Left cardiac atrium (tissue), 4 donors: ENCODE data around the gene AKR1C3. TPM values are rescaled to one million over a fixed set of nuclear protein-coding genes. Genes with fewer than 3 reads are reported as not detected.
"Not testable (repeated sequence)": the region's sequence is repeated elsewhere in the genome, so short reads cannot be mapped to it uniquely, and the experiment has no call there.

Experiments
- ATAC-seq, 2 donors: fragments of 200-7000 bp; cut with Tn5 transposase; one replicate each; pipeline ENCODE4 v1.9.1; 2020; ENCODE audit warnings: mild to moderate bottlenecking in 2 of 2, moderate library complexity in 2 of 2
- DNase-seq: peaks from one replicate; pipeline ENCODE4 v3.0.0-alpha.2; 2020
- intact Hi-C, 2 donors: fragments of 100-400 bp; cut with DNase I; formaldehyde crosslinking; loops; one replicate each; pipeline versions ENCODE4 v1.14.1 to v1.15.1; 2022 to 2023
- long read RNA-seq: library from polyadenylated mRNA; unstranded; transcript quantifications from one replicate; pipeline ENCODE4 v2.0.0, GENCODE V29; 2021
- total RNA-seq, 2 donors: library from RNA; stranded (reverse); fragmentation: NEBNext Ultra II Directional; extraction: Animal tissue kit (Norgen Biotek cat#: 25700); gene quantifications; one replicate each; pipeline ENCODE4 v1.2.1, GENCODE V29; 2021
- donor health status: DM: no; HTN: yes; CAD: no.
- donor health status: DM: no; HTN: yes; CAD: no; lungs with severe emphysema.
- donor health status: DM: yes; HTN: yes; CAD: no.
- donor health status: Dilated cardiomyopathy.

The AKR1C3 gene
- total RNA-seq, result 10 to 100 TPM; 60.2 to 91.3 TPM
- long read RNA-seq, transcript AKR1C3-201 (9 exons, 1,807 nt), result major isoform, 28 of 28 reads
- long read RNA-seq, partial matches to known transcripts, result 0 of 28 reads
- long read RNA-seq, other reads (novel, unspliced or antisense), result 0 of 28 reads

DNA sequence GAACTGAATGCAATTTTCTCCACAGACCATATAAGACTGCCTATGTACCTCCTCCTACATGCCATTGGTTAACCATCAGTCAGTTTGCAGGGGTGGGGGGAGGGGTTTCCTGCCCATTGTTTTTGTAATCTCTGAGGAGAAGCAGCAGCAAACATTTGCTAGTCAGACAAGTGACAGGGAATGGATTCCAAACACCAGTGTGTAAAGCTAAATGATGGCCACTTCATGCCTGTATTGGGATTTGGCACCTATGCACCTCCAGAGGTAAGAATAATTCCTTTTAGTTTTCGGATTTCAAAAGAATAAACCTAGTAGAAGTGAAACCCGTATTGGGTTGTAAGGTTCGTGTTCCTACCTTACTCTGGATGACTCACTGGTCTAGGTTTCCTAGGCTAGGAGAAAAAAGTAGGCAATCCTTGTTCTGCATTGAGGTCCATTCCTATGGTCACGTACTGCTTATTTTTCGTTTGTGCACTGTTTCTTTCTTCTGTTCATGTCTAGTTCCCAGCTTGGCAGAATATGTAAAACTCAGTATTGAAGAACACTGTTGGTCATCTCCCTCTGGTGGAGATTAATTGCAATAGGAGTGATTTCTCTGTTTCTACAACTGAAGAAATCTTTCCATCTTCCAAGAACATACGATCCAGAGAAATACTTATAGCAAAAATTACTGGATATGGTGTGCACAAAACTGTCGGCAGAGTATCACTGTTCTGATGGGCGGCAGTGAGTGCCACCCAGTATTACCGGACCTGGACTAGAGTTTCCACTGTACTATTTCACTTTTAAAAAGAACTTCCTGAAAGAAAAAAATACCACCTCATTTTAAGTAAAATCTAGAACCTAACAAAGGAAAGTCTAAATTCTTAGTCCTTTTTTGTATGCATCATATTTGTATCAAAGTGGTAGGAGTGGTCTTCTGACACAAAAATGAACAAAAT lies at the start of gene AKR1C3:
Gene AKR1C3, plus strand, starts transcription at position 150 of the 941 bp plus-strand sequence. Its CDS starts 31 bp downstream, at position 181.
- no peak for DNase-seq
- intact Hi-C loops, result loop anchor here (2.0 to 10.0 kb wide), 5 partner anchors 70 to 247 kb away; no protein-coding TSS in a partner anchor
- ATAC-seq, result peak; percentile 93

- intact Hi-C loops, result no loop called here
- DNase-seq (no peak), ATAC-seq (no peak)
Measured at GRCh38 chr10:5045095-5045494, 49.1 kb upstream of the AKR1C3 start.

DNA sequence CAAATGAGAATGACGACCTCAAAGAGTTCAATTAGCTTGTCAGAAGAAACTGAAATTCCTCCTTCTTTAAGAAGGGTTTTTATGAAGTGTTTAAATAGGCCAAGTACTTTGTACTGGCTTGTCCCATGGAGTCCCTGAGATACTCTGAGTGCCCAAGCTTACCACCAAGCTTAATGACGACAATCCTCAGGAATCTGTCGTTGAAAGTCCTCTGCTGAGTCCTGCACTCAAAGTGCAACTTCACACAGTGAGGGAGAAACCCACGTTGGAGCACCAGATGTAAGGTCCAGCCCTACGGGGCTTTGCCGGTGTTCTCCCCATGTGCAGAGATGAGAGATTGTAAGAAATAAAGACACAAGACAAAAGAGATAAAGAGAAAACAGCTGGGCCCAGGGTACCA lies 47.8 kb upstream of the AKR1C3 start:
- no peak for ATAC-seq
- DNase-seq, result no peak
- intact Hi-C loops, result no loop called here

DNA sequence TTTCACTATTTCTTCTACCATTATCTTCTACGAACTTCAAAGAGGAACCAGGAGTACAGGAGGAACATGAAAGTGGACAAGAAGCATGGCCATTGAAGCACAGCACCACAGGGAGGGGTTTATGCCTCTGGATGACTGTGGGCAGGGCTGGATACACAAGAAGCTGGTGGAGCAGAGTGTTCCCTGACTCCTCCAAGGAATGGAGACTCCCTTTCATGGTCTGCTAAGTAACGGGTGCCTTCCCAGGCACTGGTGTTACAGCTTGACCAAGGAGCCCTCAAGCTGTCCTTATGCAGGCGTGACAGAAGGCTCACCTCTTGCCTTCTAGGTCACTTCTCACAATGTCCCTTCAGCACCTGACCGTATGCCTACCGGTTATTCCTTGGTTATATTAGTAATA lies 47.2 kb upstream of the AKR1C3 start:
- DNase-seq, ATAC-seq, intact Hi-C loops: not testable (repeated sequence)

DNA sequence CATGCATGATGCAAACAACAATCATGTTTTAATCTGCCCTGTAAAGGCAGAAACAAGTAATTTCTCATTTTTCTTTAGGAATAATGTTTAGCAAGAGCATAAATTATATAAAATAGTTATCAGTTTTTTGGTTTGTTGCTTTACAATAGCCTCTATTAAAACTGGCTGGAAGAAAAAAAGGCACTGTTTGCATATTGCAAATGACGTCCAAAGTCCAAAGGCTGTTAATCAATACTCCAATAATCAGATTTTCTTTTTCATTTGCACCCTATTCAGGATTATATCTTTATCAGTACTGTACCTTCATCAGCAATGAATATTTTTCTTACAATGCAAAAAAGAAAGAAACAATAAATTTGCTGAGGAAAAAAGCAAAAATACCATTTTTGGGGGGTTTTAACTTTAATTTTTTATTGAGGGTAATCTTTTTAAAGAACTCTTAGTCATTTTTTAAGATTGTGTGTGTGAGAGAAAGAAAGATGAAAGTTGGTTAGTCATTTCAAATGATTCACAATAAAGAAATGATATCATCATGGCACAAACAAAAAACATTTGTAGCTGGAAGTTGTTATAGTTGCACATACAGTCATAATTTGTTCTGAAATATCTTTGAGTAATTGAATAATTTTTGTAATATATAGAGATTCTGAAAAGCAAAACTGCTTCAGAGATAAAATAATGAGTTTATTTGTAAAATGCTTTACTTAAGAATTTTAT lies 46.1 kb upstream of the AKR1C3 start:
- no peak for DNase-seq
- intact Hi-C loops, result no loop called here
- no peak for ATAC-seq

DNA sequence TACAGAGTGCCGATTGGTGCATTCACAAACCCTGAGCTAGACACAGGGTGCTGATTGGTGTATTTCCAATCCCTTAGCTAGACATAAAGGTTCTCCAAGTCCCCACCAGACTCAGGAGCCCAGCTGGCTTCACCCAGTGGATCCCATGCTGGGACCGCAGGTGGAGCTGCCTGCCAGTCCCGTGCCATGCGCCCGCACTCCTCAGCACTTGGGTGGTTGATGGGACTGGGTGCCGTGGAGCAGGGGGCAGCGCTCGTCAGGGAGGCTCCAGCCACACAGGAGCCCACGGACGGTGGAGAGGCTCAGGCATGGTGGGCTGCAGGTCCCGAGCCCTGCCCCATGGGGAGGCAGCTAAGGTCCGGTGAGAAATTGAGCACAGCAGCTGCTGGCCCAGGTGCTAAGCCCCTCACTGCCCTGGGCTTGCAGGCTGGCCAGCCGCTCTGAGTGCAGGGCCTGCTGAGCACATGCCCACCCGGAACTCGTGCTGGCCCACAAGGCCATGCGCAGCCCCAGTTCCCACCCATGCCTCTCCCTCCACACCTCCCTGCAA lies 41.2 kb upstream of the AKR1C3 start:
- intact Hi-C loops, ATAC-seq, DNase-seq: not testable (repeated sequence)

- DNase-seq, intact Hi-C loops, ATAC-seq: not testable (repeated sequence)
Measured at GRCh38 chr10:5054831-5055230, 39.4 kb upstream of the AKR1C3 start.

GRCh38 chr10:5059267-5059666 lies 34.9 kb upstream of the AKR1C3 start:
- intact Hi-C loops, DNase-seq, ATAC-seq: not testable (repeated sequence)

GRCh38 chr10:5060791-5061190 lies 33.4 kb upstream of the AKR1C3 start:
- DNase-seq, ATAC-seq, intact Hi-C loops: not testable (repeated sequence)

- ATAC-seq (no peak), DNase-seq (no peak)
- intact Hi-C loops, result no loop called here
Measured at GRCh38 chr10:5064656-5065055, 29.6 kb upstream of the AKR1C3 start.

DNA sequence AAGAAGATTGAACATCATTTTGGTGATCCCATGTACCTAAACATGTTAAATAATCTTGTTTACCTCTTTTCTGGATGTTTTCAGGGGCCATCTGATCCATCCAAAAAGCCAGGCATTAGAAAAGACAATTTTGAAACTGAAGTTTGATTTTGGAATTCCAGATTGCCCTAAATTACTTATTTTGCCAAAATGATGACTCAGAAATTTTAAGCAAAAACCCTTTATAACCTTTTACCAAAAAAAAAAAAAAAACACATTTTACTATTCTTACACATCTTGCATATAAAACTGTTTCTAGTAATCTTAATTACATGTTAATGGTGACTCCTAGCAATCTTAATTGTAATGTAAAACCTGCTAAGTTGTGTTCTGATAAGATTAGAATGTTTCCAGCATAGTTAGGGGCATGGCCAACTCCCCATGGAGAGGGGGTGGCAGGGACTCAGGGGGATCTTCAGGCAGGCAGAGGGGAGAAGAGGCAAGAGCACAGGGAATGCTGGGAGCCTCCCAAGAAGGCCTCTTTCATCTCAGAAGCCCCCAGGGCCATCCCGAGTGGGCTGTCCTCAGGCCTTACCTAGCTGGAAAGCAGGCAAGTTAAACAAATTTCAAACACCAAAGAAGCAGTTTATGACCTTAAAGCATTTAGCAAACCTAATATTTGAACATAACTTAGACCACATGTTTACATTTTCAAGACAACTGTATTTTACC lies 25.8 kb upstream of the AKR1C3 start:
- no peak for ATAC-seq
- intact Hi-C loops, result no loop called here
- no peak for DNase-seq

DNA sequence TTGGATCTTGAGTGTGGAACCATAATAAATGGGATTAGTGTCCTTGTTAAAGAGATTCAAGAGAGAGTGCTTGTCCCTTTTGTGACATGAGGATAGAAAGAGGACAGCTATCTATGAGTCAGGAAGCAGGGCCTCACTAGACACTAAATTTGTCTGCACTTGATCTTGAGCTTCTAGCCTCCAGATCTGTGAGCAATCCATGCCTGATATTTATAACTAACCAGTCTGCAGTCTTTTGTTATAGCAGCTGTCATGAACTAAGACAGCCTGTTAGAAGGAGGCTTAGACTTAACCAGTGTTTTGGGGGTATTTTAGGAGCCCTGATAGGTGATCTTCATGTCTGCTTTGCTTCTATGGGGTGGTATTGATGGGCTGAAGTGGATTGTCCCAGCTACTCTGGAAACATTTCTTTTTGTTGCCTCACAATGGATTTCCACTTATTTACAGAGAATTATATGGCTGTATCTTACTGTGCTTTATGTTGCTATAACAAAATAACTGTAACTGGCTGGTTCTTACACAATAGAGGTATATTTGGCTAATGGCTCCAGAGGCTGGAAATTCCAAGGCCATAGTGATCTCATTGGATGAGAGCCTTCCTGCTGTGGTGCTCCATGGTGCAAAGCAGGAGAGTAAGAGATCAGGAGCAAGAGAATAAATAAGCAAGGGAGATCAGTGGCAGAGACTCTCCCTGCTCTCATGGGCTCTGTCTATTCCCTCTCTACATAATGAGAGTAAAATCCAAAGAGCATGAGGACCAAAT lies 23.4 kb upstream of the AKR1C3 start:
- intact Hi-C loops, result no loop called here
- DNase-seq (no peak), ATAC-seq (peak in 1 of 2 donors; percentile 16)

DNA sequence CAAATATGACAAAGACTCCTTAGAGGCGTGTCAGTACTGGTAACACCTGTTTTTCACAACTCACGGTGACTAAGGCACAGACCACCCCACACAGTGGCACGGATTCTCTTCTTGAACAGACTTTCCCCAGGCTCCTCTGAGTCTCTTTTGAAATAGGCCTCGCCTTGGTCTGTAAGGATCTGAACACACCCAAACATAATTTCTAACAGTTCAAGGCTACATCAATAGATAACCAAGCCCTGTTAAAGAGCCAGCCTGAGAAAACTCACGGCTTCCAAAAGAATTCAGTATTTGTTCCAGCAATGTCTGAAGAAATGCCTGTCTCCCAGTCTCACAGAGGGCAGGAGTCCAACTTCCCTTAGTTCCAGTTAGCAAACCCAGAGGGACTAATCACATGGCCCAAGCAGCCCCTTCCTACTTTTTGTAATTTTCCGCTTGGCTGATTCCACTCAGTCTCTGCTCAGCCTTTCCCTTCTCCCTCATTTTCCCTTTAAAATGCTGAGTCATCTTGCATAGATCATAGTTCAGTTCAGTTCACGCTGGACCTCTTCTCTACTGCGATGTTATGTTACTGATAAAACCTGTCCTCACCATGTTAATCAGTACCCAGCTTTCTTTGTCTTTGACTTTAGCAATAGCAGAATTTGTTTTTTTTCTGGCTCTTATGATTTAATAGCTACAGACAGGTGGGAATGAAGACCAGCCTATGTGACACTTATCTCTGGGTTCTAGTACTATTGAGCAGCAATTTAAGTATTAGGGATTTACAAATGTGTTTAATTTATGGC lies 22.6 kb upstream of the AKR1C3 start:
- intact Hi-C loops, result no loop called here
- DNase-seq, result peak; percentile 82
- ATAC-seq, result peak; percentile 96

- no peak for ATAC-seq
- intact Hi-C loops, result no loop called here
- no peak for DNase-seq
Measured at GRCh38 chr10:5073659-5074058, 20.6 kb upstream of the AKR1C3 start.

DNA sequence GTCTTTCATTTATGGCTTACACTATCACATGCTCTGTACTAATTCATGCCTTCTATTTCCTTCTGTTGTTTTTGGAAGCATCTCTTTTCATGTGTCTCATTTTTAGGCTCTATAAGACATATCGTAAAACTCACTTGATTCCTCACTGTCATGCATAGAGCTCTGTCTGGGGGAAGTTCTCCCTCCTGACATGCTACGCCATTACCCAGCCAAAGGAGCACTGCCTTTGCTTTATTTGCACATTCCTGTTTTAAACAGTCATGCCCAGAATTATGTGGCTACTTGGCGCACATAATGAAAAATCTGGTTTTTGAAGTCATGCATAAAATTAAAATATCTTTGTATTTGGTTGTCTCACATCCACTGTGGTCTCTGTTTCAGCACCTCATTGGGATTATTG lies 17.6 kb upstream of the AKR1C3 start:
- DNase-seq, result no peak
- ATAC-seq, result no peak
- intact Hi-C loops, result no loop called here

GRCh38 chr10:5078547-5079180 lies 15.6 kb upstream of the AKR1C3 start:
- intact Hi-C loops, result no loop called here
- no peak for ATAC-seq
- no peak for DNase-seq

GRCh38 chr10:5079306-5079830 lies 14.8 kb upstream of the AKR1C3 start:
- no peak for DNase-seq
- intact Hi-C loops, result no loop called here
- no peak for ATAC-seq
